Stimulated activated CD8-positive, alpha-beta memory T cell treated with anti-CD3 and anti-CD28 coated beads, Interleukin-2, amount 100 ng/mL, for 48 hours (primary cell): ENCODE measurements around the gene KLK12.
"Not testable (repeated sequence)": the region's sequence is repeated elsewhere in the genome, so short reads cannot be mapped to it uniquely, and the experiment has no call there.

ENCODE experiments used
- DNase-seq, 2 donors: peaks; one replicate each; pipeline ENCODE4 v3.0.0-alpha.2; 2020; ENCODE audit warnings: low read depth in 2 of 2

The KLK12 gene

GRCh38 chr19:51015691-51016267 is 19.0 kb downstream of the KLK12 start:
- no peak for DNase-seq

- DNase-seq, result no peak
Measured at GRCh38 chr19:51014242-51014641, 20.6 kb downstream of the KLK12 start.

- DNase-seq, result no peak
Measured at GRCh38 chr19:51012661-51013190, 22.1 kb downstream of the KLK12 start.

GRCh38 chr19:51010066-51010795 is 24.6 kb downstream of the KLK12 start:
- DNase-seq, result no peak

- DNase-seq, result no peak
Measured at GRCh38 chr19:51009061-51009891, 25.5 kb downstream of the KLK12 start.

GRCh38 chr19:51007488-51007887 is 27.3 kb downstream of the KLK12 start:
- DNase-seq, result no peak

GRCh38 chr19:51006406-51006805 is 28.4 kb downstream of the KLK12 start:
- DNase-seq, result no peak

DNA sequence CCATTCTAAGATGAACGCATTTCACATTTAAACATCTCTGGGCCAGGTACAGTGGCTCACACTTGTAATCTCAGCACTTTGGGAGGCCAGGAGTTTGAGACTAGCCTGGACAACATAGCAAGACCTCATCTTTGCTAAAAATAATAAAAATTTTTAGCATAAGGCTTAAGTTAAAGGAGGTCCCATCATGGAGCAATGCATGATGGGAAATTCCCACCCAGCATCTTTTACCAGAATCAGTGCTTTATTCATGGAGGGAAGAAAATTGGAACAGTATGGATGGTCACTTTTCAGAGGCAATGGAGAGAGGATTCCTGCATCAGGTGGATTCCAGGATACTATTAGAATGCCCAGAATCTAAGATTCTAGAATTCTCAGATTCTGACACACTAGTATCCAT is 29.6 kb downstream of the KLK12 start:
- no peak for DNase-seq

GRCh38 chr19:51003316-51003715 is 31.5 kb downstream of the KLK12 start:
- no peak for DNase-seq

- DNase-seq, result peak in 1 of 2 donors; percentile 20
Measured at GRCh38 chr19:51002542-51003311, 32.1 kb downstream of the KLK12 start.

- no peak for DNase-seq
Measured at GRCh38 chr19:51002089-51002532, 32.7 kb downstream of the KLK12 start.

DNA sequence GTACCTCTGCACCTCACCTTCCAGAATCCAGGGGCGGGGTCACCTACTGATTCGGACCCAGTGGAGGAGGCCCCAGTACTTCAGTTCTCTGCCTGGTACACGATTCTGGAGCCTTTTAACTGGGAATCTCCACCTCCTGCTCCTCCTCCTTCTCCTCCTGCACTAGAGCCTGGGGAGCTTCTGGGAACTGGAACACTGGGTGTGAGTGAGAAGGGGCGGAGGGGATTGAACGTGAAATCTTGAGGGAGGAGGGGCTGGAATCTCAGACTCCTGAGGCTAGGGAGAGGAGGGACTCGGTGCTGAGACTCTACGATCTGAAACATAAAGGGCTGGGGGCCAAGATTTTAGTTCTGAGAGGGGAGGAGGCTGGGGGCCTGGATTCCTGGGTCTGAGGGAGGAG is 33.3 kb downstream of the KLK12 start, which contains the start of gene KLK8:
Gene KLK8, minus strand, starts transcription at position 90 of the 400 bp plus-strand sequence. CDS start 437 bp downstream, outside the sequence.
- no peak for DNase-seq

GRCh38 chr19:51000981-51001380 is 33.8 kb downstream of the KLK12 start:
- DNase-seq, result no peak

DNA sequence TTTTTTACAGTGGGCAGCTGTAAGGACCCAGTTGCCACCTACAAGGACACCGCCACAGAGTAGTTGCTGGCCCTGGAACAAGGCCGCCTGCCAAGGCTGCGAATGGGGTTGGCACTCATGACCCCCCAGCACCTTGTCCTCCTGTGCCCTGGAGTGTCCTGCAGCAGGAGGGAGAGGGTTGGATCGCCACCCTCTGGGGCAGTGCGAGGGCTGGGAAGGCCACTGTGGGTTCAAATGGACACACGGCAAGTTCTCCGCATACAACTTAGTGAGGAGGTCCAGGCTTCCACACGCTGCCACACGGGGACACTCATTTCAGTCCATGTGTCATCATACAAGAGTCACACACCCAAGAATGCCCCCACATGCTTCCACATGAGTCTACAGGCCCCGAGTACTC is 34.4 kb downstream of the KLK12 start:
- DNase-seq, result no peak

GRCh38 chr19:50998686-50999085 is 36.1 kb downstream of the KLK12 start:
- no peak for DNase-seq

DNA sequence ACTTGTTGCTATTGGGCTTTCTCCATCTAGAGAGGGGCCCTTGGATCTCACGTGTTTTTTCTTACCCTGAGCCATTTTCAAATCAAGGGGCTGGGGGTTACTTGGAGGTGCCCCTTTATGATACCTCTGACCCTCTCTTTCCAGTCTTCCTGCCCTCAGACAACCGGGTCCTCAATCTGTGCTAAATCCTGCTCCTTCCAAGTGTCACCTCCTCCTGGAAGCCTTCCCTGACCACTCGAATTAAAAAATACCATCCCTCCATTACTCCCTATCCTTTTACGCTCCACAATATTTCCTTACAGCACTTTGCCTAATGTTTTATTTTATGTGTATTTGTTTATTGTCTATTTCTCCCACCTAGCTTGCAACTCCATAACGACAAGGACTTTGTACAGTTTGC is 36.7 kb downstream of the KLK12 start:
- DNase-seq, result no peak

- no peak for DNase-seq
Measured at GRCh38 chr19:50994129-50994528, 40.7 kb downstream of the KLK12 start.

DNA sequence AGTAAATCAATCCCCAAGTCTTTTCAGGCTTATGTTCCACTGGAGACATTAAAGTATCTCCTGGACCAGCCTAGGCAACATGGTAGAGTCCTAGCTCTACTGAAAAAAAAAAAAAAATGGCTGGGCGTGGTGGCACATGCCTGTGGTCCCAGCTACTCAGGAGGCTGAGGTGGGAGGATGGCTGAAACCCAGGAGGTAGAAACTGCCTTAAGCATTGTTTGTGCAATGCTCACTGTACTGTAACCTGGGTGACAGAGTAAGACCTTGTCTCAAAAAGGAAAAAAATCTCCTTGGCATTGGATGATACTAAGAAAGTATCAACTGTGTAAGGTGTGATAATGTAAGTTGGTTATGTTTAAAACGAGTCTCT is 42.2 kb downstream of the KLK12 start:
- DNase-seq, result no peak

GRCh38 chr19:50984416-50984815 is 50.4 kb downstream of the KLK12 start:
- not testable (repeated sequence) for DNase-seq

- DNase-seq, result no peak
Measured at GRCh38 chr19:50983625-50984292, 51.0 kb downstream of the KLK12 start, which contains the start of gene KLK7. Gene KLK7, minus strand, starts transcription at chr19:50983917. Its CDS starts 1,518 bp downstream, at chr19:50982399.

DNA sequence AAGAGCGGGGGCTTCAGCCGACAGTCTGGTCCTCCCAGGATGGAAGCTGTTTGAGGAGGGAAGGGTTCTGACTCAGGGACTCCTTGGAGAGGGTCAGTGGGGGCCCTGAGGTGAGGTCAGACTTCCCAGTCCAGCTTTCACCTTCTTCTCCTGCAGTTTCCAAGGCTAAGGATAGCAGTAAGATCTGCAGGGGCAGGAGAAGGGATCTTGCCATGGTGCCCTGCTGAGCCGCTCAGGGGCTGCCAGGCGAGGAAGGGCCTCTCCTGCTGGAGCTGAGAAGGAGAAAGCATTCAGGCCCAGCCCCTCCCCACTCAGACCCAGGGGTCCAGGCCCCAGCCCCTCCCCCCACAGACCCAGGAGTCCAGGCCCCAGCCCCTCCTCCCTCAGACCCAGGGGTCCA is 52.6 kb downstream of the KLK12 start:
- DNase-seq, result no peak
